CD4-positive, alpha-beta T cell treated with Interleukin-12 subunit alpha and Interleukin-12 subunit beta, for 1 hour (primary cell): ENCODE results near the gene EML4.
A peak's percentile ranks its signal among the peaks of the same experiment; 100 is the strongest.
"Not testable (repeated sequence)": the region's sequence is repeated elsewhere in the genome, so short reads cannot be mapped to it uniquely, and the experiment has no call there.

Source experiments
- DNase-seq: peaks from one replicate; pipeline ENCODE4 v3.0.0-alpha.2; 2020

The EML4 gene

DNA sequence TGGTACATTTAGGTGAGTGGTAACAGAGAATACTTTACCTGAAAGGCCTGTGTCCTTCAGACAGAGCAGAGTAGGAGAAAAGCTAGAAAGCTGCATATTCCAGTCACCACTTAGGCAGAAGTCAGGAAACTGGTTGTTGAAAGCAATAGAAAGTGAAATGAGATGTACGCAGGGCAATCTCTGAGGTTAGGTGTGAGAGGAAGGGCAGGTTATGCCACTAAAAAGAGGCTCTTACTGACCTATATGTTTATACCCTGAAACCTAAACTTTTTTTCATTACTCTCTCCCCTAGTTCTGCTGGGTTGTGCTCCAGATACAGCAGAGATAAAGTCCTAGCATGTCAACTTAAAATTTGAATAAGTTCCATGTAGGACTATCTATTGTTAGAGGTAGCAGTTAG, 98.4 kb downstream of the EML4 start:
- peak; percentile 12 for DNase-seq

DNA sequence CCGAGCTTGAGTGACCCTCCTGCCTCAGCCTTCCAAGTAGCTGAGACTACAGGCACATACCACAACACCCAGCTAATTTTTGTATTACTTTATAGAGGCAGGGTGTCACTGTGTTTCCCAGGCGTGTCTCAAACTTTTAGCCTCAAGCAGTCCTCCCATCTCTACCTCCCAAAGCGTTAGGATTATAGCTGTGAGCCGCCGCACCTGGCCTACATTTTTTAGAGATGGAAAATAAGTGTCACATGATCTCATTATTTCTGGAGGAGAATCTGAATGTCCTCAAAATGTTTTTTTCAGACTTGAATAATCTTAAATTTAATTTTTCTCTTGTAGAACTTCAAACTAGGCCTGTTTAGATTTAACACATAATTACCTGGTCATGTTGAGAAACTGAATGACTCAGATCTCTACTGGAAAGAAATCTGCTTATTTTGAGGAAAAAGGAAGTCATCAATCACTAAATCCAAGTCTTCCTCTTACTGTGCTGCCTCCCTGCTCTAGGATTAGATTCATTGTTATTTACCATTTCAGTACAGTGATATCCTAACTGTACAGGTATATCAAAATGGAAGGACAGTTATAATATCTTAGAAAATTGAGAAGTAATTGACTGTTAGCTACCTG, 99.5 kb downstream of the EML4 start:
- DNase-seq, result no peak

DNA sequence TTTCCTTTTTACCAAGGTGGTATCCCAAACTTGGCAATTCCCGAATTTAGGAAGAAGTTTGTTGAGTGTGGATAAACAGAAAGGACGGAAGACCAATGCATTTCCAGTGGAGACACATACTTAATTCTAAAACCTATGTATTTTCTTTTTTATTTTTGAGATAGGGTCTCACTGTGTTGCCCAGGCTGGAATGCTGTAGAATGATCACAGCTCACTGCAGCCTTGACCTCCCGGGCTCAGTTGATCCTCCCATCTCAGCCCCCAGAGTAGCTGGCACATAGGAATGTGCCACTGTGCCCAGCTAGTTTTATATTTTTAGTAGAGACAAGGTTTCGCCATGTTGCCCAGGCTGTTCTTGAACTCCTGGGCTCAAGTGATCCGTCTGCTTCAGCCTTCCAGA, 101.6 kb downstream of the EML4 start:
- no peak for DNase-seq

DNA sequence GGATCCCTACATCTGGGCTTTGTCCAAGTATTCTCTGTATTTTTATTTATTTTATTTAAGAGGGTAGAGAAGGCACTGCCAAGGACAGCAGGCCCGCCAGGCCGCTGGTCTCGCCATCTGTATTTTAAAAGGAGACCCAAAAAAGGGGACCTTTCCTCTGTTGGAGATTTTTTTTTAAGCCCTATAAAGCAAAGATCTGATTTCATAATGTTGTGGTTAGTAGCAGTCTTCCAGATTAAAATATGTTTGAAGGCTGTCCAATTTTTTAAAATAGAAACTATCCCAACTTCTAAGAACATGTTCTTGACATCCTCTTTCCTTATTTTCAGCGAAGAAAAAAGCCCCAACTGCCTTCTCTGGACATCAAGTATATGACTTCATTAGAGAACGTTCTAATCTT, 102.1 kb downstream of the EML4 start:
- DNase-seq, result not testable (repeated sequence)

DNA sequence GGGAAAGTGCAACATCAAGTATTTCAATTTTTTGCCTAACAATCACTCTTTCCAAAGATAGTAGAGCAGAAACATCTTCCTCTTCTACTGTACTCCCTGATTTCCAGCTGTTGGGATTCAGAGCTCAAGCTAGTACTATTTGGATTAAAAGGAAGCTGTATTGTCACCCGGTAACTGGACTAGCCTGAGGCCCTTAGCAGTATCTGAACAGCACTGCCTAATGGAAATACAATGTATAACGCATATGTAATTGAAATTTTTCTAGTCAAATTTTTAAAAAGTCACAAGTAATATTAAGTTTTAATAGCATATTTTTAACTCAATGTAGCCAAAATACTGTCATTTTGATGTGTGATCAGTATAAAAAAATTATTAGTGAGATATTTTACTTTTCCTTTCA, 105.7 kb downstream of the EML4 start:
- no peak for DNase-seq

DNA sequence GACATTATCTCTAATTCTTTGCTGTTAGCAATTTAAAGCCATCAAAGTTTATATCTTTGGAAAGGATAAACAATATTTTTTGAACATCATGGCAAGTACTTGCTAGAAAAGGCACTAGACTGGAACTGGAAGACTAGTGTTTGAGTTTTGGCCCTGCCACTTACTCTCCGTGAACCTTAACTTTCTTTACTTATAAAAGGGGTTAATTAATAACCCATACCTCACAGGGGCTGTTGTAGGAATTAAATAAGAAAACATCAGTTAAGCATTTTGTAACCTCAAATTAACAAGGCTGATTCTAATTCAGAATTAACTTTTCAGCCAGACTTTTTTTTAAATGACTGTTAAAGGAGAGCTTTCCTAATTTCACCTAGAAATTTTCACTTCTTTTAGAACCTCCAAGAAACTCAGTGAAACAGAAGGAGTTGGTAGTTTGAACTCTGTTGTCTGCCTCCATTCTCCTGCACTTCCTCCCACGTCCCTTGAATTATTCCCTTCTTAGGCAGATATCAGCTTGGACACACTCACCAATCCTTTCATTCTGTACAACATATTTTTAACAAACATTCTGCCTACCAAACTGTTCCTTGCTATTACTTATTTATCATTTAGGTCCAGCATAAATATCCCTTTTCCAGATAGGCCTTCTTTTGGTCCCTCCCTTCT, 112.4 kb downstream of the EML4 start:
- no peak for DNase-seq

DNA sequence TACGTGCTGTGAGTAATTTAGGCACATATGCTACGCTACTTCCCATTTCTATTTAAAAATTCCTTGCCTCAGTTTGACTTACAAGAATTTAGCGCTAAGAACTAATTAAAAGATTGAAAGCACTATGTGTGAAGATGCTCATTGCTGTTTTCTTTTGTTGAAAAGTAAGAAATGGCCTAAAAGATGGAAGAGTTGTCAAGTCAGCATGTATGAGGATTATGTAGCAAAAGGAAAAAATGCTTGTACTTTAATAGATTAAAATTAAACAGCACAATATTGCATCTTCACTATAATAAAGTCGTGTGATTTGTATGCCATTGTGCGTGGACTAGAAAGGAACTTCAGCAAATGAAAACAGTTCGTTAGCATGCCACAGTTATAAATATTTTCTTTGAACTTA, 114.9 kb downstream of the EML4 start:
- no peak for DNase-seq

DNA sequence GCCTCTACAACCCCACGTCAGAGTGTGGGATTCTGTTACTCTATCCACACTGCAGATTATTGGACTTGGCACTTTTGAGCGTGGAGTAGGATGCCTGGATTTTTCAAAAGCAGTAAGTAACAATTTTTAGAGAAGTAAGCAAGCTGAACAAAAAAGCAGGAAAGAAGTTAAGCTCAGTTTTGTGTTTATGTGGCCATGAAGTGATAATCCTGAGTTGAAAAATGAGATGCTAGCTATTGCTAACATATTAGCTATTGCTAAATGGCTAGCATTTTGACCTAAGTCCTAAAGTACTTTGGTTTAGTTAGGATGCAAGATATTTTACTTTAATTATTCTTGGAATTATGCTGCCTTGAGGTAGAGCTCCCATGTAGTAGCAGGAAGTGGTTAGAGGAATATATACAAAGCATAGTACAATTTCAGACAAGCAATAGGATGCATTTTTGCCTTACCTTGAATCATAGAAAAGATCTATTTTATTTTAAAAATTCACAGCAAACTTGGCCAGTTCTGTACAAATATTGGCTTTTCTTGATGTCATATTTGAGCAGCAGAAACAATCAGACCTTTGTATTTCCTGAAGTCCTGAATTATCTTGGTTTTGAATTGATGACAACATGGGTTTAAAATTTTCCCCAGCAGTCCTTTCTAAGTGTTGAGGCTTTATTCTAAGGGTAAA, 117.3 kb downstream of the EML4 start:
- no peak for DNase-seq

DNA sequence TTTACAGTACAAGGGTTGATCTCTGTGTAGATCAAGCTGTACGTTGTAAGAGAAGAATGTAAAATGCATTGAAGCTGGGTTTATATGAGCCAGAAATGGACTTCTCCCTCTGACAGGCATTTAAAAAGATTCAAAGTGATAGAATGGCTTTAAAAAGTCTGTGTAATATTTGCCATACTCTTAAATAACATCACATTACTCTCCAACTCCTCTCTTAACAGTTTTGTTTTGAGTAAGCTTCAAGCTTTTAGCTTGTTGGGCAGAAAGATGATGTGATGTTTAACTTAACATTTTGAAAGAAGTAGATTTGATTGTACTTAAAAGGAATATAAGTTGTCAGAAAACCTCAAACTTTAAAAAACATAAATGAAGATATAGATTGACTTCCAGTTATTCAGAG, 119.7 kb downstream of the EML4 start:
- no peak for DNase-seq

DNA sequence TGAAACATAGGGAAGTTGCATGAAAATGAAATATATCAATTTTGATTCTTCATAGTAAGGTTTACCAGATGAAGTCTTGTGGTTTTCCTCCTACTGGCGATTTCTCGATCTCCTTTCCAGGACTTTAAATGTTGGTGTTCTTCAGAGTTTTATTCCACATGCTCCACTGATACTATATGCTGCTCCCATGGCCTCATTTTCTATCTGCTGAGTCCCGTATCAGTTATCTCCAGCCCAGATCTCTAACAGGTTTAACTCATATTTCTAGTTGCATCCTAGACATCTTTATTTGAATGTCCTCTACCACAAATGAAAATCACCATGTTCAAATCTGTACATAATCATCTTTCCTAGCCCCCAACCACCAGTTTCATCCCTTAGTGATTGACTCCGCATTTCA, 120.1 kb downstream of the EML4 start:
- DNase-seq, result no peak

DNA sequence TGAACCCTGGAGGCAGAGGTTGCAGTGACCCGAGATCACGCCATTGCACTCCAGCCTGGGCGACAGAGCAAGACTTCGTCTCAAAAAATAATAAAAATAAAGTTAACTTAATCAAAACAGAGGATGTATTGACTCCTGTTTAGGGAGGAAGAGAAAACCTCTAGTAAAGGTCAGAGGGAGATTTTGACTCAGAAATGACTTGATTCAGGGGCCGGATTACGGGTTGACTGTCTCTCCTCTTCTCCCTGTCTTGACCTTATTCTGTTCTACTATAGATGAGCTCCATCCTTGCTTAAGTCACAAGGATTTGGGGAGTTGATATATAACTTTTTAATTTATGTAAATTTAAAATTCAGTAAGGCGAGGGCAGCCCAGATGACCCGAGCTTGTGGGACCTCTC, 120.9 kb downstream of the EML4 start:
- DNase-seq, result no peak

DNA sequence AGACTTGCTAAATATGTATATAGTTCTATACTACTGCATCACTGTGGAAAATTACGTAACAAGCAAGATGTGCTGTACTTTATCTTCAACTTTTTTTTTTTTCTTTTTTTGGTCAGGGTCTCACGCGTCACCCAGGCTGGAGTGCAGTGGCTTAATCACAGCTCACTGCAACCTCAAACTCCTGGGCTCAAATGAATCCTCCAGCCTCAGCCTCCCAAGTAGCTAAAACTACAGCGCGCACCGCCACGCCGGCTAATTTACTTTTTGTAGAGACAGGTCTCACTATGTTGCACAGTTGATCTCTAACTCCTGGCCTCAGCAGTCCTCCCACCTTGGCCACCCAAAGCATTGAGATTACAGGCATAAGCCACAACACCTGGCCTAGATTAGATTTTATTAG, 123.9 kb downstream of the EML4 start:
- DNase-seq, result no peak

DNA sequence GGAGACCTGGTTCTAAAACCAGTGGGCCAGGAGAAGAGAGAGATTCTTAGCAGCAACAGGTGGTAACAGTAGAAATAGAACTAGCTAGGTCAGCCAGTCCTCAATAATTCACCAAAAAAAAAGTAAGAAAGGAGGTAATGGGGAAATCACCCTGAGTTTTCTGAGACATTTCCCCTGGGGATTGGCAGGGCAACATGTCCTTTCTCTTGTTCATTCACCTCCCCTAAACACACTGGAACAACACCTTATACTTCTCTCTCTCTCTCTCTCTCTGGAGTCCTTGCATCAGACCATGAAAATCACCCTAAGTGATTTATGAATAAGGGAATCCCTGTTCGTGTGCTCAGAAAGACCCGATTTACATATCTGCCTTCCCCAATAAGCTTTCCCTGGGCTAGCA, 127.1 kb downstream of the EML4 start:
- DNase-seq, result peak; percentile 33

DNA sequence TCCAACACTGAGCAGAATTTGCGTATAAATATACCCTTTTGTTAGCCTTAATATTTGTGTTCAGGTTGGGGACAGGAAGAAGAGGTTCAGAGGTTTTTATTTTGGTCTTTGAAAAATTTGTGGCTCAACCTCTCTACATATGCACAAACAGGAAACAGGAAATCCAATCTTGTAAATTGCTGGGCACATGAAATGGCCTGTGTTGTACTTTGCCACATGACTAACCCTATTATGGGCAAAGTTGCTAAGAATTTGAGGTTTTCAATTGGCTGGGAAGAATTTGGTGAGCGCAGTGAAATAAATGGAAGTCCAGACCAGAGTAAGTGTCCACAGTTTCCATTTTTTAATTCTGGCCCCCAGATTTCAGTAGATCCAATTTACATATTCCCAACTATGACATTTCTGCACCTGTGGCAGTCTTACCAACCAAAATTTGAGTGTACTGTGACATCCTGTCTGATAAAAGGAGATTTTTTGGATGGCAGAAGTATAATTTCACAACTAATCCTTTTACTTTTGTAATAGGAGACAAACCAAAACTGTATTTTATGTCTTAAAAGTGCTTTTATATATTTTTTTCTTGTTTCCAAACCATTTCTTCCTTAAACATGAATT, 128.3 kb downstream of the EML4 start:
- DNase-seq, result peak; percentile 70

DNA sequence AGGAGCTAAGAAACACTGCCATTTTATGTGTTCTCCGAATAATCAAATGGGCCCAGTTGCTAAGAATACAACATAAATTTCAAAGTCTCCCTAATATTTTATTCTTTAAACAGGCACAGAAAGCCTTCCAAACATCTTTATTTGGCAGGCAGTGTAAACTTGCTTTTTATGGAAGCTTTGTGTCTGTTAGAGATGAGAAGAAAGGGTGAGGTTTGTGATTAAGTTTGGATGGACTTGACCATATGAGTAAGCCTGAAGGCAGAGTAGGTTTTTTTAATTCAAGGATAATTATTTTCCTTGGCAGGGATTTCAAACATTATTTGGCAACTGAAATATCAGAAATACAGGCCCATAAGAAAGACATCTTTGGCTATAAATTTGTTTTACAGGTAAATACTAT, 129.0 kb downstream of the EML4 start:
- no peak for DNase-seq

DNA sequence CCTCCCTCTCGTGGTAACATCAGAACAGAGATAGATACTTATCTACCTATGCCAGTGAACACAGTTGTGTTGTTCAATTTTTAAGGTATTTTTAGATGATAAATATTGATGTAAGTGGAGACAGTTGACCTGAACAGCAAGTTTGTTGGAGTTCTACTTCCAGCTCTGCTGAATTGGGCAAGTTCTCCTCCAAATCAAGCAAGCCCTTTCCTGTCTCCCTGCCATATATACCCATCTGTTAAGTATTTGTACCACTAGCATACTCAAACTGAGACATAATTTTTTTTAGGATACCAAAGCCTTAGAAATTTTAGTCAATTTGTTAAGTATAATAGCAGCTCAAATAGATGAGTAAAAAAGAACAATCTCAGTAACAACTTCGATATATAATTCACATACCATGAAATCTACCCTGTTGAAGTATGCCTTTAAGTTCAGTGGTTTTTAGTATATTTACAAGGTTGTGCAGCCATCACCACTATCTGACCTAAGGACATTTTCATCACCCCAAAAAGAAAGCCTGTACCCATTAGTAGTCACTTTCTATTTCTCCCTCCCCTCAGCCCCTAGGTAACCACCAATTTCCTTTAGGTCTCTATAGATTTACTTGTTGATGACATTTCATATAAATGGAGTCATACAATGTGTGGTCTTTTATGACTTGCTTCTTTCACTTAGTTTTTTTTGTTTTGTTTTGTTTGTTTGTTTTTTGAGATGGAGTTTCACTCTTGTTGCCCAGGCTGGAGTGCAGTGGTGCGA, 130.0 kb downstream of the EML4 start:
- no peak for DNase-seq

DNA sequence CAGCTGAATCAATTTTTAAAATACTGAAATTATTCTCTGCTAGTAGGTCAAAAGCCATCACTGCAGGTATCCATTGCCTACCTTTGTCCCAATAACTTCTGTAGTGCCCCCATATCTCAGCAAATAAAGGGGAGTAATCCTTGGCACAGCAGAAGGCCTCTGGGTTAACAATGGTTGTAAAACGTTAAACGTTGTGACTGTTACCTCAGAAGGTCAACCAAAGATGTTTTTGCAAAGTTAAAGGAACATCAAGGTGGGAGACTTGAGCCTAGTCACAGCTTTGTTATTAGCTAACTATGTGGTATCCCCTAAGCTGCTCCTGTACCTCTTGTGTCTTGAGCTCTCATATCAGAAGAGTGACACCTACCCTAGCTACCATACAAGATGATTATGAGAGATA, 131.4 kb downstream of the EML4 start:
- no peak for DNase-seq

DNA sequence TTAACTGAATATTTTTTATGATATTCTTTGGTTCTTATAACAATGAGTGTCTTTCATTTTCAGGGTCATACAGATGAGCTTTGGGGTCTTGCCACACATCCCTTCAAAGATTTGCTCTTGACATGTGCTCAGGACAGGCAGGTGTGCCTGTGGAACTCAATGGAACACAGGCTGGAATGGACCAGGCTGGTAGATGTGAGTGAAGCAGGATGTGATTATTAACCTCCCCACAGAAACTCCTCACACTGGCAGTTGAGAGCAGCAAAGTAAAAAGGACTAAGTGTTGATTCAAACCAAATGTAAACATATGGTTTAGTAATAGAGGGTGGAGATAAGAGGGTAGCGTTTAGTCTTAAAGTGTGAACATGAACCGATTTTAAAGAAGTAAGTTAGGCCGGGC, 134.1 kb downstream of the EML4 start:
- DNase-seq, result no peak

DNA sequence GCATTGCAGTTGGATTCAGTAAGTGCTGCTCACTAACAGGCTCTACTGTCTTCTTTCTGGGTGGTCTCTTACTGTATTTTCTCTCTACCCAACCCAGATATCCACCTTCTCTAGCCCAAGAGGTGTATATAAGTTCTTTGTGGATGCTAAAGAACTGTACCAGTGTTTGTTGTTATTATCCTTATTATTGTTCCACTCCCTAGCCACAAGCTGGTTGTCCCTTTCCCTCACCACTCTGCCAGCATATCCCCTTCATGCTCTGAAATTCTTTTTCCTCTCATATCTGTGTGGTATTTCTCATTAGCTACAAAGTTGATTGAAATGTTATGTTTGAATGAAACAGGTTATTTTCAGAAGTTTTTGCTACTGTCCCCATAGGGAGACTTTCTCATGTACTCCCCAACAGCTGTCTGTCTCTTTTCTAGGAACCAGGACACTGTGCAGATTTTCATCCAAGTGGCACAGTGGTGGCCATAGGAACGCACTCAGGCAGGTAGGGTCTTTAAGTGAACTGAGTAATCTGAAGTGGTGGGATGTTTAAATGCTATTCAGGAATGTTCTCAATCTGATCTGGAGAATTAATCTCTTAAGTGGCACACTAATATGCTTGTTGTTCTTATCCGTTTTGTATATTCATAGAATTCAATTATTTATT, 135.0 kb downstream of the EML4 start:
- DNase-seq, result no peak

DNA sequence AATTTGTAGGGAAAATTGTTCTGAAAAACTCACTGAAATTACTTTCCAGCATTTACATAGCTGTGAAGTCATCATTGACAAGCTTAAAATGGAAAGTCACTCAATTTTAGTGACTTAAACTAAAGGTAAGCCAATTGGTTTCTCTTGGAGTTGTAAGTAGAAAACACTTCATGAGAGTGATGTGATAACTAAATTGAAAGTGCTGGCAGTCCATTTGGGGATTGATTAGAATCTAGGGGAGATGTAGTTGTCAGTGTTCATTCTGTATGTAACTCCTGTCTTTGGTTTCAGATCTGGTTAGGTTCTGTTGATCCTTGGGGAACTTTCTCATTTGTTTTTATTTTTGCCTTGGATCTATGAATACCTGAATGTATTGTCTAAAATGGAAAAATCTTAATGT, 138.0 kb downstream of the EML4 start:
- DNase-seq, result no peak

DNA sequence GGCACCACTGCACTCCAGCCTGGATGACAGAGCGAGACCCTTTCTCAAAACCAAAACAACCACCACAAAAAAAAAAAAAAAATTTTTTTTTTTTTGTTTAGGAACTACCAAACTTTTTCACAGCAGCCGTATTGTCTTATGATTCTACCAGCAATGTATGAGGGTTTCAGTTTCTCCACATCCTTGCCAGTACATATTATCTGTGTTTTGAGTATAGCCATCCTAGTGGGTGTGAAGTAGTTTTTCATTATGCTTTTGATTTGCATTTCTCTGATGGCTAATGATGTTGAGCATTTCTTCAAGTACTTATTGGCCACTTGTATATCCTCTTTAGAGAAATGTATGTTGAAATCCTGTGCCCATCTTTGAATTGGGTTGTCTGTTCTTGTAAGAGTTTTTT, 140.2 kb downstream of the EML4 start:
- DNase-seq, result no peak

DNA sequence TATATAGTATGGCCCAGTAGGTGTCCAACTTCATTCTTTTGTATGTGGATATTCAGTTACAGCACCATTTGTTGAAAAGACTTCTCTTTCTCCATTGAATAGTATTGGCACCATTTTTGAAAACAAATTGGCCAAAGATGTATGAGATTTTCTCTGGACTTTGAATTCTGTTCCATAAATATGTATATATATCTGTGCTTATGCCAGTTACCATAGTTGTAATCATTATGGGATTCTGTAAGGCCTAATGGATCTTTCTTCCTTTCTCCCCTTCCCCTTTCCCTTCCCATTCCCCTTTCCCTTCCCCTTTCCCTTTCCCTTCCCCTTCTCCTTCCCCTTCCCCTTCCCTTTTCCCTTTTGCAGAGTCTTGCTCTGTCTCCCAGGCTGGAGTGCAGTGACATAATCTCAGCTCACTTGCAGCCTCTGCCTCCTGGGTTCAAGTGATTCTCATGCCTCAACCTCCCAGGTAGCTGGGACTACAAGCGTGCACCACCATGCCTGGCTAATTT, 140.9 kb downstream of the EML4 start:
- no peak for DNase-seq

DNA sequence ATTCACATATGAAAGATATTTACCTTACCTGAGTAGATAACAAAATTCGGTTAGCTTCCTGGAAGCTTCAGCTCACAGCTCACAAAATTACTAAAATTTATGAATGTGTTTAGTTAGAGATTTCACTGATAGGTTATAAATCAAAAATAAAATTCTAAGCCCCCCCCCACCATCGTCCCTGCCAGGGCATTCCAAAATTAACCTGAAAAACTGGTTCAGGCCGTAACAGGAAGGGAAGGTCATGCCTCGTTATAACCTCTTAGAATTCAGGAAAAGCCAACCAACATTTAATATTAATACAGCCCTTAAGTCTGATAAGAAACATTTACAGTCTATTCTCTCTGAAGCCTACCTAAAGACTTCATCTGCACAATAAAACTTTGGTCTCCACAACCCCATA, 143.0 kb downstream of the EML4 start:
- no peak for DNase-seq
